Right kidney (tissue), 9 donors: ENCODE results near the gene THNSL1.
A peak's percentile ranks its signal among the peaks of the same experiment; 100 is the strongest.
"Not testable (repeated sequence)": the region's sequence is repeated elsewhere in the genome, so short reads cannot be mapped to it uniquely, and the experiment has no call there.

Experiments
- DNase-seq: peaks from one replicate; pipeline ENCODE4 v3.0.0-alpha.2; 2016
- long read RNA-seq, 8 donors: transcript quantifications; one replicate each; lab custom pipeline, GENCODE V29; 2026

Gene THNSL1, protein sequence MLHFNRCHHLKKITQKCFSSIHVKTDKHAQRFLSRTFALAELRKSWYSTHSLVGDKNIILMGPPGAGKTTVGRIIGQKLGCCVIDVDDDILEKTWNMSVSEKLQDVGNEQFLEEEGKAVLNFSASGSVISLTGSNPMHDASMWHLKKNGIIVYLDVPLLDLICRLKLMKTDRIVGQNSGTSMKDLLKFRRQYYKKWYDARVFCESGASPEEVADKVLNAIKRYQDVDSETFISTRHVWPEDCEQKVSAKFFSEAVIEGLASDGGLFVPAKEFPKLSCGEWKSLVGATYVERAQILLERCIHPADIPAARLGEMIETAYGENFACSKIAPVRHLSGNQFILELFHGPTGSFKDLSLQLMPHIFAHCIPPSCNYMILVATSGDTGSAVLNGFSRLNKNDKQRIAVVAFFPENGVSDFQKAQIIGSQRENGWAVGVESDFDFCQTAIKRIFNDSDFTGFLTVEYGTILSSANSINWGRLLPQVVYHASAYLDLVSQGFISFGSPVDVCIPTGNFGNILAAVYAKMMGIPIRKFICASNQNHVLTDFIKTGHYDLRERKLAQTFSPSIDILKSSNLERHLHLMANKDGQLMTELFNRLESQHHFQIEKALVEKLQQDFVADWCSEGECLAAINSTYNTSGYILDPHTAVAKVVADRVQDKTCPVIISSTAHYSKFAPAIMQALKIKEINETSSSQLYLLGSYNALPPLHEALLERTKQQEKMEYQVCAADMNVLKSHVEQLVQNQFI
- long read RNA-seq, donor 1, transcript THNSL1-201 (3 exons, 3,691 nt), result major isoform, 6 of 9 reads
- long read RNA-seq, donor 1, partial matches to known transcripts, result 0 of 9 reads
- long read RNA-seq, donor 1, other reads (novel, unspliced or antisense), result 0 of 9 reads
- long read RNA-seq, donor 2, transcript THNSL1-201 (3 exons, 3,691 nt), result major isoform, 5 of 7 reads
- long read RNA-seq, donor 2, partial matches to known transcripts, result 0 of 7 reads
- long read RNA-seq, donor 2, other reads (novel, unspliced or antisense), result 0 of 7 reads
- long read RNA-seq, donor 3, partial matches to known transcripts, result 0 of 3 reads
- long read RNA-seq, donor 3, other reads (novel, unspliced or antisense), result 0 of 3 reads
- long read RNA-seq, donor 4, transcript THNSL1-201 (3 exons, 3,691 nt), result major isoform, 6 of 7 reads
- long read RNA-seq, donor 4, partial matches to known transcripts, result 0 of 7 reads
- long read RNA-seq, donor 4, other reads (novel, unspliced or antisense), result 0 of 7 reads
- long read RNA-seq, donor 5, partial matches to known transcripts, result 0 of 1 reads
- long read RNA-seq, donor 5, other reads (novel, unspliced or antisense), result 0 of 1 reads
- long read RNA-seq, donor 6, partial matches to known transcripts, result 10 of 11 reads
- long read RNA-seq, donor 6, other reads (novel, unspliced or antisense), result 0 of 11 reads
- long read RNA-seq, donor 7, partial matches to known transcripts, result 0 of 6 reads
- long read RNA-seq, donor 7, other reads (novel, unspliced or antisense), result 0 of 6 reads
- long read RNA-seq, donor 8, partial matches to known transcripts, result 0 of 6 reads
- long read RNA-seq, donor 8, other reads (novel, unspliced or antisense), result 0 of 6 reads

DNA sequence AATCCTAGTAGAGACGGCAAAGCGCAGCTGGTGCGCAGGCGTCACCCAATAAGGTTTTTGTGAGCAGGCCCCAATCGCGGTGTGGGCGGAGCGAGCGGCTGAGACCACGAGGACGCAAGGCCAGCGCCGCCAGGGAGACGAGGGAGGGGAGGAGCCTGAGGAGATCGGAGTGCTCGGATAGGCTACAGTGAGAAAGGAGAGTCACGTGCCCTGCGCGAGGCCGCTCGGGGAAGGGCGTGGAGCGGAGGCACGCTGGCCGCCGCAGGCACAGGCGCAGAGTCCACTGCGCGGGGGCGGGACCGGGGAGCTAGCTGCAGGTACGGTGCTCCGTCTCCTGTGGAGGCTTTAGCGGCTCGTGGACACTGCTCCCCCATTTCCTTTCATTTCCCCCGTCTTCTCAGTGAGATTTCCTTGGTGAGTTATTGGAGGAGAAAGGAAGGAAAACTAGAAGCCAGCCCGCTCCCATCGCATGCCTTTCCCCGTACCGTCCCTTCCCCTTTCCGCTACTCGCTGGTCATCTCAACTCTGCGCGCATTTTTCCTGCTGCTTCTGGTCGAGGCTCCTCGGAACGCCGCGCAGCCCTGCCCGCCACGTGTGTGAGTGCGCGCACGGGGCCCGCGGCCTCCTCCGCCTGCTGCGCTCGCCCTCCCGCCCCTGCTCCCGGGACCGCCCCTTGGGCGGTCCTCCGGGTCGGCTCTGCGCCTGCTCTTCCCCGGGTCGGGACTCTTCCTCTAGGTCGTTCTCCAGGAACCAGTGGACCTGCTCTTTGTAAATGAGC lies at the start of gene THNSL1:
Gene THNSL1 (plus strand): TSS at position 237 of the 778 bp plus-strand sequence. CDS start 6,612 bp downstream, outside the sequence.
- DNase-seq, result peak; percentile 98

DNA sequence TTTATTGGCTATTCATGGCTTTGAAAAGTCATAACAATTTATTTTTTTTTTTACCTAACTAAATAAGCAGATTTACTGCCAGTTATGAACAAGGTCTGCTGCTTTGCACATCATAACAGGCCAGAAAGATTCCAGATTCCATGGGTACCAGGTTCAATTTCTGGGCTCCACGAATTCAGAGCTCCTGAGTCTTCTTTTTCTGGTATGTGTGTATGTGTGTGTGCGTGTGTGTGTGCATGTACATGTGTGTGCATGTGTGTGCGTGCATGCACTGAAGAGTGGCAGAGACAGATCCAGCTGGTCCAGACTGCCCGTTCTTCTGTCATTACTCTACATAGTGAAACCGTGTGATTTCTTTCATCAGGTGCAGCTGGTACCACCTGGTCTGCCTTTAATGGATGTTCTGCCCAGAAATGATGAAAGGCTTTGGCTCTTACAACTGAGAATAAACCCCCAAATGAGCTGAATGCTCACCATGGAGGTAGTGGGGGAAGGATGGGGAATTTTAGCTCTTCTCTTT lies 49.4 kb upstream of the THNSL1 start:
- DNase-seq, result no peak

DNA sequence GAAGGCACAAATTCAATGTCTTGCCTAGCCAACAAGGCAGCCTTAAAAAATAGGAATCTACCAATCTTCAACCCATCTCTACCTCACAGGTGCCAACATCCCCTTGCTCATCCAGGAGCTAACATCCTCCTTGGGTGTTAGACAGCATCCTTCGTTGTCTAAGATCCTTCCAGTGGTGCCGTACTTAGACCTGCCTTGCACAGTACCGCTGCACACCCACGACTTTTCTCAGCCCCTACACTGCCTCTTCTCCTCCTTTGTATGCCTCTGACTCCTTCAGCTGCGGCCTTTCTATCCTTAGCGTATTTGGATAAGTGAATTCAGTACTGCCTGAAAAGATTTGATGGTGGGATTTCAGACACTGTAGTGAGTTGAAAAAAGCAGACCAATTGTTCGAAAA lies 48.1 kb upstream of the THNSL1 start:
- no peak for DNase-seq

DNA sequence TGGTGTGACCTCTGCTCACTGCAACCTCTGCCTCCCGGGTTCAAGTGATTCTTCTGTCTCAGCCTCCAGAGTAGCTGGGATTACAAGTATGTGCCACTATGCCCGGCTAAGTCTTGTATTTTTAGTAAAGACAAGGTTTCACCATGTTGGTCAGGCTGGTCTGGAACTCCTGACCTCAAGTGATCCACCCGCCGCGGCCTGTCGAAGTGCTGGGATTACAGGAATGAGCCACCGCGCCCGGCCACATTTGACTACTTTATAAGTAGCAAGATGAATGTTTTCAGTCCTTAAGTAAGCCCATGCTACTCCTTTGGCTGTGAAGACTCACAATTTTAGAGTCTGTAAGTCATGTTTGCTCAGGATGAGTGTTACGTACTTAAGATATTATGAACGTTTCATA lies 47.5 kb upstream of the THNSL1 start:
- DNase-seq, result not testable (repeated sequence)

DNA sequence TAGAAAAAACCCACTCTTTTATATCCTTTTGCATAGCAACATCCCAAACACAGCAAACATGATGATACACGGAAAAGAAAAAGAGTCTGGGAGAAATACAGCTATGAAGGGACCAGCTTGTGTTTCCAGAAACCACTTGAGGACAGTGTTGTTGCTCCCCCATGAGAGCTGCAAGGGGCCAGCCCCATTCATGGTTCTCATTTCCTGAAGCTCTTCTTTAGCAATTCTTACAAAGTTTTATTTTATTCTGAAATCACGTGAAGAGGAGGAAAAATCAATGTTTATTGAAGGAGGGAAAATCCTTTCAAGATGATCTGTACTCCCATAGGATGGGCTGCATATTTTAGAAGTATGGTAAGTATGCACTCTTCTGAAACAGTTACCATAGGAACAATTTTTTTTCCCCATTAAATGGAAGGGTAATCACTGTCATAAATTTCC lies 46.6 kb upstream of the THNSL1 start:
- DNase-seq, result no peak

DNA sequence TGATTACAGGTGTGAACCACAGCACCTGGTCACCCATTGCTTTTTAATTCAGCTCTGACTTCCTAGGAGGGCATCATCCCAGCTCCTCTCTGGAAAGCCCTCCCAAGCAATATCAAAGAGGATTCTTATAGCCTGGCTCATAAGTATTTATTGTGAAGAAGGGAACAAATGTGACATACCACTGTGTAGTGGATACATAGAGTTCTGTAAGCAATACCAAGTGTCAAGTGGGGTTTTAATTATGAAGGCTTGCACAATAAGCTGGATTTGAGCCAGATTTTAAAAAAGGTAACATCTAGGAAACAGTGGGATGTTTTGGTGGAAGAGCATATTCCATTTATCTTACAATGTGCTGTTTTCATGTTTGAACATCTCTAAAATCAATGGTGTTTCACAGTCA lies 45.0 kb upstream of the THNSL1 start:
- no peak for DNase-seq

DNA sequence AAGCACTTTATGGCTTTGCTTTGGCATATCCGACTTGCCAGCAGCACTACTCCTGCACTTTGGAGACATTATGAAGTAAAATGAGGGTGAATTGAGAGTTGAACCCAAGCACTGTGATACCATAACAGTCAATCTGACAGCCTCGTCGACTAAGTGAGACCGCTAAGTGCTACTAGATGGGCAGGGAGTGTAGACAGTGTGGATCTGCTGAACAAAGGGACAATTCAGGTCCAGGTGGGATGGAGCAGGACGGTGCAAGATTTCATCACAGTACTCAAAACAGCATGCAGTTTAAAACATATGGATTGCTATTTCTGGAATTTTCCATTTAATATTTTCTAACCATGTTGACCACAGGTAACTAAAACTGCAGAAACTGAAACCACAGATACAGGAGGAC lies 43.2 kb upstream of the THNSL1 start:
- DNase-seq, result no peak

DNA sequence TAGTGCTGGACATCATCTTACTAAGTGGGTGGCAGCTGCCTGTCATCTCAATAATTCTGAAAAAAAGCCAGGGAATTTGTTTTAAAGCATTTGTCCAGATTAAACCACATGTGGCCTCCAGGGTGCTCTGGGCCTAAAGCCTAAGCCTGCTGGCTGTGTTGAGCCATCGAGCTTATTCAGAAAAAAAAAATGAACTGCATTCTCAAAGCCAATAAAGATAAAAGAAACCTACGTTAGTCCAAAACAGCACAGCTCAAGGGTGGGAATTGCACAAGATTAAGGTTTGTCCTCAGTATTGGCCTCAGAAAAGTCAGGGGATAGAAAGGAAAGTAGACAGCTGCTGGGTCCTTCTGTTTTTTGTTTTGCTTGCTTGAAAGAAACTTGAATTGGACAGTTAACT lies 41.4 kb upstream of the THNSL1 start:
- DNase-seq, result no peak

DNA sequence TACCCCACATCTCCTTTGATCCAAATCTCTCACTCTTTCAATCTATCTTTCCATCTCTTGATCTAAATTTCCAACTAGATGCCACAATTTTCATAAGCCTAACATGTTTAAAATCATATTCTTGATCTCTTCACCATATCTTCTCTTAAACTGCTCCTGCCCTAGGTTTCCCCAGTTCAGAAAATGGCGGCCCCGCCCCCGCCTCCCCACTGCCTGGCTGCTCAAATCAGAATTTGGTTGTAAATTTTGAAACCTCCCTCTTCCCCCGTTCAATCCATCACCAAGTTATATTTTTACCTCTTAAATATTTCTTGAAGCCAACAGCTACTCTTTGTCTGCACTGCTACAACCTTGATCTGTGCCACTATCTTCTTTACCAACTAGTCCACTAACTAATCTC lies 36.7 kb upstream of the THNSL1 start:
- DNase-seq, result no peak

DNA sequence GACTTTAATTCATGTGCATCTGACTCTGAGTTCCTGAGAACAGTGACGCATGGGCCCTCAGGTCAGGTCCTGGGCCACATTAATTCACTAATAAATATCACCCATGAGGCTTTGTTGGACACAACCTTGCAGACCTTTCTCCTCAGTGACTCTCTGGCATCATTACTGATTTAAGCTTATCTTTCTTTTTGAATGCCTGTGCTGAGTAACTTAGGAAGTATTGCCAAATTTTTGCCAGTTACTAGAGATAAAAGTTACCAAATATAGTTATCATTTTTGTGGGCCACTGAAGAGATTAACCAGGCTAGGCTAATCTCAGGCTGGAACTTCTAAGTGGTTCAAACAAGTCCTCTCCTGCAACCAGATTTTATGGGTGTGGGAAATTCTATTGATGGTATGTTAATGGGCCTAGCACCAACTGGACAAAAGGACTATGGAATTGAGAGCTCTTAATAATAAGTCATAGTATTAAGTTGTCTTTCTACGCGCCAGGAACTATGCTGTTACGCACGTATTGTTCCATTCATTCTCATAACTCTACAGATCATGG lies 35.2 kb upstream of the THNSL1 start:
- DNase-seq, result no peak

DNA sequence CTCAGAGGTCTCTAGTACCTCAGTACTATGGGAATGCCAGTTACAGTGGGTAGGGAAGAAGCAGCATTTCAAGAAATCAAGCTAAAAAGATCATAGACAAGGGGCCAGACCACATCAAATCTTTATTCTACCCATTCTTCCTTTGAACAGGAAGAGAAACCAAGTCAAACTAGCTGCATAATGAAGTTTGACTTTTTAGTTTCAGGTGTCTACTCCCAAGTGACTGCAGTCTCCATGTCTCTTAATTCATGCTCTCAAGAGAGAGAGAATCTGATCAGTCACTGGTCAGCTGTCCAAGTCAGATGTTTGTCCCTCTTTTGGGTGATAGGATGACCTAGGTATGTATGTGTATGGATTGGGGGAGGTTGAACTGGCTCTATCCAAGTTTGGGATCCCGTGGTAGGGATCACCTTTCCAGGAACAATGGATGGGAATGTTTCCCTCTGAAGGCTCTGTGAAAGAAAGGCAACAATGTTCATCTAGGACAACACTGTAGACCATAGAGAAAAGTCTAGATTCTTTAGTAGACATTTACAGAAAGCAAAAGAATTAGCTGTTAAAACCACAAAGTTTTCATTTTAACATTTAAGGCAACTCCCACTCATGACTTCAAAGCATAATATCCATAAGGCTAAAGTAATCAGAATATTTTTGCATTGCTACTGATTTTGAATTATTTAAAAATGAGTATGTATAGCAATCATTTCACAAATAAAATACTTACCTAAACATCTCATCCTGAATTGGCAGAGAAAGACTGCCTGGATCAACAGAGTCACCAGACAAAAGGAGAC lies 33.9 kb upstream of the THNSL1 start:
- no peak for DNase-seq

DNA sequence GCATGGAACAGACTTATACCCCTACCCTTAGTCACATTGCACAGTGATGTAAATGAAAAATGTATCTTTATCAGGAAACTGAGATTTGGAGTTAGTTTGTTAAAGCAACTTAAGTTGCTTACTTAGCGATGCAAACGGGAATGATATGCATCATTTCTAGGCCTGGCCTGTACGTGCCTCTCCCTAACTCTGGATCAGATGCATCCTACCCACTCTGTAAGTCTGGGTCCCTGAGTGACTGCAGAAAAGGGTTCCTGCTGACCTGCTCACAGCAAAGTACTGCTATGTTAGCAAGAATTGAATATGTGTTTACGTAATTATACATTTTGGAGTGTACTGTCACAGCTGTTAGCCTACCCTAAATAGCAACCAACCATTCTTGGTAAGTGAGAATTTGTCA lies 33.3 kb upstream of the THNSL1 start:
- DNase-seq, result no peak

DNA sequence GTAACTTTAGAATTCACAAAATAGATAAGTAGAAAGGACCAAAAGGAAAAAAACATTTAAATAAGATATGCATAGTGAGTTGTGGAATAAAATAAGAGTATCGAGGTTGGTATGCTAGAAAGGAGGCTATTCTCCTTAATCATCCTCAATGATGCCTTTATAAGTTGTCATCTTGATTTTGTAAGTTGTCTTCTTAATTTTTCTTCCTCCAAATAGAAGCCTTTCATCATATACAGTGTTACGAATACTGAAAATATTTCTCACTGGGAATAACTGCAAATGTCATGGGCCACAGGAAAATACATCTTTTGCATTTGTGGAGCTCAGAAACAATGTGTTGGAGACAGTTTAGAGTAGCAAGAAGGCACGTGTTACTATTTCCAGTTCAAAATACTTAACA lies 32.5 kb upstream of the THNSL1 start:
- no peak for DNase-seq

DNA sequence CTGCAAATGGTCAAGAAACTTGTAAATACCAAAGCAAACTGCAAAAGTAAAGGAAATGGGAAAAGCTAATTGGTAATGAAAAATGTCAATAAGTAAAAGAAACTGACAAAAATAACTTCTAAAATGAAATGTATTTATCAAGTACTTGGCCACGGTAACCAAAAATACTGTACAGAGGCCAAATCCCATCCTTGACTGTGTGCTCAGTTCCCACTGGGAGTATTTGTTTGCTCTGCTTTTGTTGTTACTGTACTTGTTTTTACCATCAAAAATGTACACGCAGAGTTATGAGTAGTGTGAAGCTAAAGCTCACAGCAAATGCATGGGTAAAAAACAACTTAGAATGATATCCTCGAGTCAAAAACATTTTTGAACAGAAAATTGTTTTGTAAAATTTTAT lies 31.5 kb upstream of the THNSL1 start:
- DNase-seq, result no peak

DNA sequence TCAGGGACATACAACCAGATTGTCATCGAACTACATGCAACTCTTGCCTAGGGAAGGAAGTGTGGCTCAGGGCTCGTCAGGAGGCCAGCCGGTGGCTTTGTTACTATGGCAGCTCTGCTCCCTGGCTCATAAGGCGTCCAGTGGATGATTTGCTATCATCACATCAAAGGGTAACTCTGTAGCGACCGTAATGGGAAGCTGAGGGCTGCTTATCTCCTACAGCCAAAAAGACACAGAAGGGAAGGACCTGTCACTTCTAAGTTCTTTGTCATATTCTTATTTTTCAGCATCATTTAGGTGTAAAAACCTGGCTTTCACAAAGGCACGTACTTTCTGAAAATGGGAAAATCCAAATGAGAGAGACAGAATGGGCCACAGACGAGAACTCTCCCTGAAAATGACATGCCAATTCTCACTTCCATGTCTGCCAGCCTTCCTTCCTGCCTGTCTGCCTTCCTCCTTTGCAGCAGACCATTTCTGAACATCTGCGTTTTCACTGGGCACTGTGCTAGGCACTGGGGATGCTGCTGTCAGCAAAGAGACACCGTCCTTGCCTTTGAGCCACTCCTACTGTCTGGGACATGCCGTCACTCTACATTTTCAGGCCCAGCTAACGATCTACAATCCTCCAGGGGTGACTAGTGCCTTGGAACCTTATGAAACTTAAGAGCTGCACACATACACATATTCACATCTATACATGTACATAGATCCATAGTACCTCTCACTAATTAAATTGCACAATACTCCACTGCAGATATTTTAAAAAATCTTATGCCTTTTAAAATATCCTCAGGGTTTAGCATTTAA lies 27.4 kb upstream of the THNSL1 start:
- DNase-seq, result no peak

DNA sequence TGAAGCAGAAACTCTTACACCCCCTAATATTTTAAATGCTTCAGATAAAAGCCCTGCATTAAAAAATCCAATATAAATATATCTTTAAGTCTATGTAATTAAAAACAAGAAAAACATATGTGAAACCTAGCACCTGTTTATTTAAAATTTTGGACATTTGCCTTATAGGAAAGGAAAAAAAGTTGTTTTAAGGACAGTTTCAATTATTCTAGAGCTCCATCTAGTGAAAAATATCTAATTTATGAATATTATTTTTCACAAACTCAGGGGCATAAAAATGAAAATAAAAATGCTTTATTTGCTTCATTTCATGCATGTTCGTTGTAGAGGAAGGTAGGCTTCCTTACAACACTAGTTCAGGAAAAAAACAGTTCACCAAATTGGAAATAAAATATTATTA lies 26.5 kb upstream of the THNSL1 start:
- DNase-seq, result no peak

DNA sequence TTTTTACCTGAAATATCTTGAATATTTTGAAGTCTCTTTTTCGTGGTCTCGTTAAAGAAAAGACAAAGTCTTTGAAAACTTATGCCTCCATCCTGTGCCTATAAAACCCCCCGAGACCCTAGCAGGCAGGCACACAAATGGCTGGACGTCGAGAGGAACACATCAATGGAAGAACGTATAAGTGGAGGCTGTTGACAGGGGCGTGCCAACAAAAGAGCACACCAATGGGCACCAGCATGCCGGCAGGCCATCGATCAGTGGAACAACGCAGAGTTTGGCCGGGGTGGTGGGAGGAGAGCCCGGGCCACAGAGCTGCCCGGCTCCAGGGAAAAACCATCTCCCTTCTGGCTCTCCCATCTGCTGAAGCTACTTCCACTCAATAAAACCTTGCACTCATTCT lies 25.1 kb upstream of the THNSL1 start:
- DNase-seq, result no peak

DNA sequence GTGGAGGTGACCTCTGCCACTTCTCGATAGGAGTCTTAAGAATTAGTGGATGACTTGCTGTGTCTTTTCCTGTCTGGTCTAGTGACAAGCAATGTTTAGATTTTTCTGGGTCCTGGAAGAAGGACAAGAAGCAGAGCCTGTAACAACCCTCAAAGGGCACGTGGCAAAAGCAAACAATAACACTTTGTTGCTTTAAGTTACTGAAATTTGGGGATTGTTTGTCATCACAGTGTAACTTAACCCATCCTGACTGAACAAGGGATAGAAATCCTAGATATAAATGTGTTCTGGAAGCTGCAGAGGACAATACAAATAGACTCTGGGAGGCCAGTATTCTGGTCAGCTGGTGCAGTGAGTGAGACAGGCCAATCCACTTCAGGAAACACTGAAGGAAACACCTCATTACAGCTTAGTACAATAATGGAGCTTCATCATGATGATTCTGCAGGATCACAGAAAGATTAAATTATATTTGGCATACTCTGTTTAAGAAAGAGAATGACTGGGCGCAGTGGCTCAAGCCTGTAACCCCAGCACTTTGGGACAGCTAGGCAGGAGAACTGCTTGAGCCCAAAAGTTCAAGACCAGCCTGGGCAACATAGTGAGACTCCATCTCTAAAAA lies 23.8 kb upstream of the THNSL1 start:
- DNase-seq, result no peak
